Measurements from ENCODE around the gene P3H4. TPM values are rescaled to one million over a fixed set of nuclear protein-coding genes. Genes with fewer than 3 reads are reported as not detected.
"Not testable (repeated sequence)": the region's sequence is repeated elsewhere in the genome, so short reads cannot be mapped to it uniquely, and the experiment has no call there.

Gene P3H4
- total RNA-seq, 1 donor from 2014 or later: 9.2 TPM

- no peak for TF ChIP-seq CTCF (IDR thresholded peaks at IDR 0.05)
- H3K9me3 ChIP-seq: no peaks in the 10 kb centered on the region
- DNase-seq (no peak), ATAC-seq (no peak)
- H3K4me3 ChIP-seq: no peak overlapping the region
- no peaks in the 10 kb centered on the region for H3K4me1 ChIP-seq
- H3K36me3 ChIP-seq: peaks cover 5% of the 10 kb centered on the region
- no peak overlapping the region for H3K27ac ChIP-seq
- intact Hi-C loops (cut with DNase I): no loop called here
- H3K27me3 ChIP-seq (ENCODE audit: low read depth): no peaks in the 10 kb centered on the region
Observed at GRCh38 chr17:41844971-41845370, 33.2 kb upstream of the P3H4 start.

- not testable (repeated sequence) for H3K9me3 ChIP-seq, ATAC-seq
Observed at GRCh38 chr17:41840781-41841180, 29.0 kb upstream of the P3H4 start.

GRCh38 chr17:41839448-41839847, 27.7 kb upstream of the P3H4 start:
- H3K27me3 ChIP-seq (ENCODE audit: low read depth); DNase-seq; H3K36me3 ChIP-seq; ATAC-seq; intact Hi-C loops (cut with DNase I); H3K4me3 ChIP-seq; H3K9me3 ChIP-seq; H3K27ac ChIP-seq: not testable (repeated sequence)
- H3K4me1 ChIP-seq: peaks cover 17% of the 10 kb centered on the region

More at GRCh38 chr17:41840781-41841180, 29.0 kb upstream of the P3H4 start:
- H3K4me1 ChIP-seq; H3K36me3 ChIP-seq; H3K27ac ChIP-seq; H3K27me3 ChIP-seq (ENCODE audit: low read depth); intact Hi-C loops (cut with DNase I); H3K4me3 ChIP-seq; DNase-seq: not testable (repeated sequence)

- H3K27me3 ChIP-seq (ENCODE audit: low read depth): no peaks in the 10 kb centered on the region
- H3K27ac ChIP-seq: no peak within 1 kb of the TSS
- peaks cover 17% of the 10 kb centered on the region for H3K4me1 ChIP-seq
- H3K4me3 ChIP-seq: peak within 1 kb of the TSS; percentile 97
- intact Hi-C loops (cut with DNase I): no loop called here
- no peaks in the 10 kb centered on the region for H3K9me3 ChIP-seq
- DNase-seq (no peak), ATAC-seq (no peak)
- no peaks in the 10 kb centered on the region for H3K36me3 ChIP-seq
- no peak for TF ChIP-seq CTCF (IDR thresholded peaks at IDR 0.05)
Observed at GRCh38 chr17:41837761-41838538, 26.2 kb upstream of the P3H4 start, which contains the start of gene KLHL10. Gene KLHL10, plus strand, starts transcription at chr17:41837825. Its CDS starts 108 bp downstream, at chr17:41837933.

- DNase-seq (no peak), ATAC-seq (peak in 1 of 2 donors; percentile 9)
- TF ChIP-seq CTCF (IDR thresholded peaks at IDR 0.05): no peak
Observed at GRCh38 chr17:41836550-41837196, 24.9 kb upstream of the P3H4 start.

GRCh38 chr17:41835800-41836549, 24.2 kb upstream of the P3H4 start, which contains the start of gene NT5C3B:
Gene NT5C3B, minus strand, starts transcription at chr17:41836232. Its CDS starts 39 bp downstream, at chr17:41836193.
- peak; percentile 73 for DNase-seq
- H3K27me3 ChIP-seq (ENCODE audit: low read depth): no peaks in the 10 kb centered on the region
- peaks cover 12% of the 10 kb centered on the region for H3K36me3 ChIP-seq
- no peaks in the 10 kb centered on the region for H3K9me3 ChIP-seq
- peaks cover 17% of the 10 kb centered on the region for H3K4me1 ChIP-seq
- TF ChIP-seq CTCF (IDR thresholded peaks at IDR 0.05): no peak
- intact Hi-C loops (cut with DNase I): no loop called here
- H3K4me3 ChIP-seq: peak within 1 kb of the TSS; percentile 97
- peak within 1 kb of the TSS; percentile 79 for H3K27ac ChIP-seq
- peak; percentile 95 to 97 for ATAC-seq

More at GRCh38 chr17:41836550-41837196, 24.9 kb upstream of the P3H4 start:
- Histone ChIP-seq H3K27me3 (ENCODE audit: low read depth) (no peaks in the 10 kb centered on the region), H3K4me1 (peaks cover 17% of the 10 kb centered on the region), H3K36me3 (peaks cover 5% of the 10 kb centered on the region), H3K27ac (no peak overlapping the region), H3K9me3 (no peaks in the 10 kb centered on the region), H3K4me3 (peak overlapping the region; percentile 97)
- intact Hi-C loops (cut with DNase I): no loop called here

All from lower lobe of right lung (tissue), 2 donors.